GM23248 (cell line): Measurements from ENCODE around the gene ZFYVE21. TPM values are rescaled to one million over a fixed set of nuclear protein-coding genes. Genes with fewer than 3 reads are reported as not detected.

ENCODE experiments used
- DNase-seq: peaks from one replicate; pipeline ENCODE4 v3.0.0-alpha.2; 2015
- H2AFZ ChIP-seq: fragments of 200-600 bp; sonication (generic); 2 replicates; pipeline ENCODE4 v1.6.1; 2016; ENCODE audit warnings: antibody characterized with exemption
- H3F3A ChIP-seq: fragments of 200-600 bp; sonication (generic); 2 replicates; pipeline ENCODE4 v1.6.1; 2016; ENCODE audit warnings: mild to moderate bottlenecking, antibody characterized with exemption, mixed run types; ENCODE audit not compliant: insufficient read depth
- H3K27ac ChIP-seq: fragments of 200-600 bp; sonication (generic); 2 replicates; pipeline ENCODE4 v1.5.1; 2016; ENCODE audit warnings: mild to moderate bottlenecking
- H3K27me3 ChIP-seq: fragments of 200-600 bp; sonication (generic); replicated peaks from 2 replicates; pipeline ENCODE4 v1.6.1; 2016; ENCODE audit warnings: mild to moderate bottlenecking; ENCODE audit not compliant: insufficient read depth
- H3K36me3 ChIP-seq: fragments of 200-600 bp; sonication (generic); 2 replicates; pipeline ENCODE4 v1.6.1; 2016; ENCODE audit warnings: low read depth, mild to moderate bottlenecking
- H3K4me1 ChIP-seq: fragments of 200-600 bp; sonication (generic); 2 replicates; pipeline ENCODE4 v1.6.1; 2016; ENCODE audit warnings: mild to moderate bottlenecking; ENCODE audit not compliant: insufficient read depth
- H3K4me2 ChIP-seq: fragments of 200-600 bp; sonication (generic); one replicate; pipeline ENCODE4 v1.6.1; 2016; ENCODE audit warnings: mild to moderate bottlenecking; ENCODE audit not compliant: unreplicated experiment
- H3K4me3 ChIP-seq: fragments of 200-600 bp; sonication (generic); 2 replicates; pipeline ENCODE4 v1.5.1; 2016; ENCODE audit warnings: mild to moderate bottlenecking
- H3K79me2 ChIP-seq: fragments of 200-600 bp; sonication (generic); 2 replicates; pipeline ENCODE4 v1.6.1; 2016; ENCODE audit warnings: mild to moderate bottlenecking; ENCODE audit not compliant: insufficient read depth
- H3K9ac ChIP-seq: fragments of 200-600 bp; sonication (generic); 2 replicates; pipeline ENCODE4 v1.6.1; 2016; ENCODE audit warnings: mild to moderate bottlenecking
- H3K9me2 ChIP-seq: fragments of 200-600 bp; sonication (generic); 2 replicates; pipeline ENCODE4 v1.6.1; 2016; ENCODE audit warnings: mixed run types, mild to moderate bottlenecking, moderate library complexity; ENCODE audit not compliant: insufficient read depth
- H3K9me3 ChIP-seq: fragments of 200-600 bp; sonication (generic); one replicate; pipeline ENCODE4 v1.6.1; 2017; ENCODE audit warnings: low read depth
- H4K20me1 ChIP-seq: fragments of 200-600 bp; sonication (generic); 2 replicates; pipeline ENCODE4 v1.6.0; 2016; ENCODE audit not compliant: insufficient read depth
- EZH2 ChIP-seq: fragments of 200-600 bp; sonication (generic); IDR thresholded peaks from 2 replicates; pipeline ENCODE4 v1.6.1; 2018; ENCODE audit warnings: antibody characterized with exemption, mild to moderate bottlenecking; ENCODE audit not compliant: insufficient read depth, poor library complexity, severe bottlenecking
- EZH2phosphoT487 ChIP-seq: fragments of 200-600 bp; sonication (generic); IDR thresholded peaks from 2 replicates; pipeline ENCODE4 v1.6.1; 2018; ENCODE audit warnings: antibody characterized with exemption, moderate library complexity, mild to moderate bottlenecking, low read depth; ENCODE audit not compliant: insufficient read depth
- WGBS, 2 experiments: methylation state at CpG; one replicate each; pipeline ENCODE4 v1.1.6; 2015 to 2017; ENCODE audit warnings: low lambda C conversion rate in 2 of 2, low coverage in 1 of 2; ENCODE audit errors: missing lambda C conversion rate in 2 of 2; 5-methylcytosine and 5-hydroxymethylcytosine counted together
- in situ Hi-C: fragments of 300-500 bp; cut with MboI; formaldehyde crosslinking; loops from 2 replicates; pipeline ENCODE4 v1.15.0; 2020
- polyA plus RNA-seq: library from polyadenylated mRNA; unstranded; fragments of >200 nt; fragmentation: Nextera tagmentation; extraction: Ambion mirVana; gene quantifications from 2 replicates; pipeline ENCODE4 v1.2.1, GENCODE V29; 2016
- total RNA-seq: library from RNA; depleted of rRNA; stranded (reverse); fragments of >200 nt; shearing (Covaris generic); gene quantifications from 2 replicates; pipeline ENCODE4 v1.2.3, GENCODE V29; 2014

Gene ZFYVE21
- total and polyA plus RNA-seq, 2 experiments from 2014 or later, result 77.4 to 112 TPM

DNA sequence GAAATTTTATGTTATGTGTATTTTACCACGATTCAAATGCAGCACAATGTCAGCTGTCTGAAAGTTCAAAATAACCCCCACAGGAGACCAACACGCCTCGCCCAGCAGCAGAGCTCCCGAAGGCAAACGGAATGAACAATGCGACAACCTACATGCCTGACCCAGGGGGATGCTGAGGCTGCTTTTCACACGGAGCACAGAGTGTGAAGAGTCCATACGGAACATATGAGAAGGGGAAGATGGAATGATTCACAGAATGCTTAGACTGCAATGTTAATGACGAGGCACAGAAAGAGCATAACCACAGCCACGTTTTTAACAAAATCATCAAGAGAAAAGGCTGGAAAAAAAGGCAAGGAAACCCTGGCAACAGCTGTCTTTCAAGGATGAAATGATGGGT, 22.6 kb downstream of the ZFYVE21 start:
- Histone ChIP-seq H3K79me2 (no peaks in the 10 kb centered on the region), H3K4me2 (no peak overlapping the region), H3K36me3 (peaks cover 4% of the 10 kb centered on the region; the same call in 1 of the 2 replicates), H3K9ac (no peak overlapping the region), H3K9me3 (no peaks in the 10 kb centered on the region), H2AFZ (no peak overlapping the region), H3K27ac (no peak overlapping the region), H3K4me3 (no peak overlapping the region), H3K27me3 (no peaks in the 10 kb centered on the region), H3K4me1 (no peaks in the 10 kb centered on the region), H4K20me1 (no peaks in the 10 kb centered on the region), H3K9me2 (no peaks in the 10 kb centered on the region), H3F3A (no peaks in the 10 kb centered on the region)
- TF ChIP-seq EZH2, result no peak
- no peak for TF ChIP-seq EZH2phosphoT487
- DNase-seq, result no peak
- 82 to 88% methylated on average over 10 of the region's 10 CpGs for WGBS, 2 experiments
- in situ Hi-C loops, result no loop called here

DNA sequence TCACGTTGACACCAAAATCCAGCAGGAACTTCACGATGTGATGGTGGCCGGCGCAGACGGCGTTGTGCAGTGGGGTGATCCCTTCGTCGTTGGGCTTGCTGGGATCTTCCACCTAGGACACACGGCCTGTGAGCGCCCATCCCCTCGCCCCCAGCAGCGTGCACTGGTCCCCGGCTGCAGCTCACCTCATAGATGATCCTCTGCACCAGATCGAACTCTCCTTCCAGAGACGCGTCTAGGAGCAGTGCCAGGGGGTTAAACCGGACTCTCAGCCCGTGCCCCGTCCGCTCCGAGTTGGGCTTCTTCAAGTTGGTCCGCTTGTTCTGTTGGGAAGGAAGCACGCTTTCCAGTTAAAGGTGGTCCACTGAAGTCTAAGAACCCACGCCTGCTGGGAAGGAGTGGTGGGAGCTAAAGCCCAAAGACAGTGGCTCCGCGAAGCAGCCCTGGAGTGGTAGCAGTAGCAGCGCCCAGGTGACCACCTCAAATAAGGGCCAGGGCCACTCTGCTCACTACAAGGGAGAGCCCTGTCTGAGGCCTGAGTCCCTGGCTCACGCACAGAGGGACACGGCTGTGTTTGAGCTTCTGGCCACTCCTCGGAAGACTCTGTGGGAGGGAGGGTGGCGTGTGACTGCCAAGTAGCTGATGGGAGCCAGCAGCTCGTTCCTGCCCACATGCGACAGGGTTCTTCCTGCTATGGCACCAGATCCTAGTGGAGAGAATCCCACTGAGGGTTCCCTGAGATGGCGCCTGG, 23.3 kb downstream of the ZFYVE21 start:
- in situ Hi-C loops, result no loop called here
- H3K79me2 ChIP-seq, result no peaks in the 10 kb centered on the region
- H3K4me2 ChIP-seq, result no peak overlapping the region
- H2AFZ ChIP-seq, result no peak overlapping the region
- WGBS, 2 experiments, result 82 to 83% methylated on average over 31 to 34 of the region's 34 CpGs
- TF ChIP-seq EZH2, result no peak
- TF ChIP-seq EZH2phosphoT487, result no peak
- H3K36me3 ChIP-seq, result no peaks in the 10 kb centered on the region
- no peak overlapping the region for H3K27ac ChIP-seq
- no peak overlapping the region for H3K9ac ChIP-seq
- H3F3A ChIP-seq, result no peaks in the 10 kb centered on the region
- no peaks in the 10 kb centered on the region for H4K20me1 ChIP-seq
- no peaks in the 10 kb centered on the region for H3K9me3 ChIP-seq
- no peaks in the 10 kb centered on the region for H3K27me3 ChIP-seq
- no peak overlapping the region for H3K4me3 ChIP-seq
- no peak for DNase-seq
- H3K4me1 ChIP-seq, result no peaks in the 10 kb centered on the region
- H3K9me2 ChIP-seq, result no peaks in the 10 kb centered on the region

DNA sequence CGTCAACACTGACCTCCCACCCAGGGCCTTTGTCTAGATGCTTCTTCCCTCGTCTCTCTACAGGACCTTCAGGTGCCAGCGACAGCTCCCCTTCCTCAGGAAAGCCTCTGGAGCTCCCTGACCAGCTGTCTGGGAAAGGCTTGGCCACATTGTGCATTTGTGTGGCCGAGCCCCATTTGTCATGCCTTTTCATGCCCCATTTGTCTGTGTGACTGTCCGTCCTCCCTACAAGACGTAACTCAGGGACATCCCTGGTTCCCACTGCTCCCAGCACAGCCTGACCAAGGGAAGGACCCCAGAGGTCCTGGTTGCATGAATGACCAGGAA, 23.8 kb downstream of the ZFYVE21 start:
- Histone ChIP-seq H3F3A (no peaks in the 10 kb centered on the region), H3K9me2 (no peaks in the 10 kb centered on the region), H3K9me3 (no peaks in the 10 kb centered on the region), H3K4me1 (no peaks in the 10 kb centered on the region), H3K36me3 (no peaks in the 10 kb centered on the region), H3K79me2 (no peaks in the 10 kb centered on the region), H3K9ac (no peak overlapping the region), H3K27me3 (no peaks in the 10 kb centered on the region), H3K27ac (no peak overlapping the region), H4K20me1 (no peaks in the 10 kb centered on the region), H3K4me2 (no peak overlapping the region), H2AFZ (no peak overlapping the region), H3K4me3 (no peak overlapping the region)
- WGBS, 2 experiments, result 82 to 89% methylated on average over 6 of the region's 6 CpGs
- no peak for DNase-seq
- in situ Hi-C loops, result no loop called here
- TF ChIP-seq EZH2phosphoT487, result no peak
- no peak for TF ChIP-seq EZH2

GRCh38 chr14:103739793-103740501, 24.3 kb downstream of the ZFYVE21 start:
- no peaks in the 10 kb centered on the region for H3K79me2 ChIP-seq
- TF ChIP-seq EZH2 (no peak), EZH2phosphoT487 (no peak)
- no peaks in the 10 kb centered on the region for H3K4me1 ChIP-seq
- WGBS, 2 experiments, result 94 to 96% methylated on average over 30 of the region's 30 CpGs
- H3K9me2 ChIP-seq, result no peaks in the 10 kb centered on the region
- no peaks in the 10 kb centered on the region for H4K20me1 ChIP-seq
- H3F3A ChIP-seq, result no peaks in the 10 kb centered on the region
- H2AFZ ChIP-seq, result no peak overlapping the region
- DNase-seq, result no peak
- H3K4me2 ChIP-seq, result no peak overlapping the region
- no peaks in the 10 kb centered on the region for H3K36me3 ChIP-seq
- no peak overlapping the region for H3K27ac ChIP-seq
- no peak overlapping the region for H3K4me3 ChIP-seq
- no peaks in the 10 kb centered on the region for H3K9me3 ChIP-seq
- in situ Hi-C loops, result no loop called here
- H3K27me3 ChIP-seq, result no peaks in the 10 kb centered on the region
- H3K9ac ChIP-seq, result no peak overlapping the region
